HEK293T (cell line): Measurements from ENCODE around the gene SELENOT.

Experiments used
- L3MBTL2 ChIP-seq: fragments of 450-650 bp; conservative IDR thresholded peaks from 2 replicates; pipeline ENCODE4 v1.6.1; 2016; ENCODE audit warnings: mild to moderate bottlenecking
- NFRKB ChIP-seq: fragments of 450-650 bp; IDR thresholded peaks from 2 replicates; pipeline ENCODE4 v1.6.1; 2016; ENCODE audit warnings: mild to moderate bottlenecking, moderate library complexity

GRCh38 chr3:150613709-150614480 is 10.8 kb downstream of the SELENOT start:
- no peak for TF ChIP-seq L3MBTL2
- TF ChIP-seq NFRKB = no peak
